Brain pericyte (primary cell): ENCODE results near the gene KRT73.

Experiments used
- DNase-seq: peaks from one replicate; pipeline ENCODE4 v3.0.0-alpha.2; 2012; ENCODE audit warnings: low read depth, low spot score

KRT73 gene

DNA sequence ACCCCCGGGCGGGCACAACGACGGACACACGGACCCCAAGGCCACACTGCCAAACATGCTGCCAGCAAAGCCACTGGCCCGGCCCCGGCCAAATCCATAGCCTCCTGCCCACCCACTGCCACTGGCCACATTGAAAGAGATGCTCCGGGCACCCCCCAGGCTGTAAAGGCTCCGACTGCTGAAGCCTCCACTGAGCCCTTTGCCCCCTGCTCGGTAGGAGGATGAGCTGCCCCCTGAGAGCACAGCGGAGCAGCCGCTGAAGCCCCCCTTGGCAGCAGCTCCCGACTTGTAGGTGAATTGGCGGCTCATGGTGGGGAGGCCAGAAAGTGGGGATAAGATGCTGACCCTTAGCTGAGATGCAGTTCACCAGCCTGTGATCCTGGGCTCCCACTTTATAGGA lies at the start of gene KRT73:
Gene KRT73 (minus strand): TSS at position 344 of the 400 bp plus-strand sequence. CDS start 35 bp downstream, at position 309.
- DNase-seq: no peak

DNA sequence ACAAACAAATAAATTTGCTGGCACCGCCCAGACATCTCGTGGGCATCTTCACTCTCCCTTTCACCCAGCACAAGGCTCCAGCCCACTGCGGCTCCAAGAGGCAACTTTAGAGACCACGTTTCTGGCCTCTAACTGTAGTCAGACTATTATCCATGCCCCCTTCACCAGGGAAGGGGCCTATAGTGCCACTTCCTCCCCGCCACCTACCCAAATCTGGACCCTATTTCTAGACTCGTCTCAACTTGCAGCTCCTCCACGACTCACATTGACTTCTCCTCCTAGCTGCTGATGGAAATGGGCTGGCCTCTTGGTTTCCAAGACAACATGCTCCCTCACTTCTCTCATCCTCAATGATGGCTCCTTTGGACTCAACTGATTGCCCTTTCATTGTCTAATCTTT lies 49.6 kb upstream of the KRT73 start:
- no peak for DNase-seq

- no peak for DNase-seq
These were observed 49.1 kb upstream of the KRT73 start for GRCh38 chr12:52667509-52667908.

DNA sequence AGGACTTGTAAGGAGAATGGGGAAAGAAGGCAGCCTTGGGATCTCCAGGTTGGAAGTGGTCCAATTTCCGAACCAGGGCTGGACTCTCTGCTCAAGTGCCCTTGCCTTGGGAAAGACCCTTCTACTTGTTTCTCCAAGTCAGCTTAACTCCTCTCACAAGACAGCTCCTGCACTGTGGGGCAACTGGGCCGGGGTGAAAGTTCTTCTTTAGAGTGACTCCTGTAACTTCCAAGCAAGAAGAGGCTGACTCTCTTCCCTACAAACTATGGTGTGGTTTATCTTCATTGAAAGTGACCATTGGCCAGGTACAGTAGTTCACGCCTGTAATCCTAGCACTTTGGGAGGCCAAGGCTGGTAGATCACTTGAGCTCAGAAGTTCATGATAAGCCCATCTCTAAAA lies 48.1 kb upstream of the KRT73 start:
- DNase-seq: no peak

DNA sequence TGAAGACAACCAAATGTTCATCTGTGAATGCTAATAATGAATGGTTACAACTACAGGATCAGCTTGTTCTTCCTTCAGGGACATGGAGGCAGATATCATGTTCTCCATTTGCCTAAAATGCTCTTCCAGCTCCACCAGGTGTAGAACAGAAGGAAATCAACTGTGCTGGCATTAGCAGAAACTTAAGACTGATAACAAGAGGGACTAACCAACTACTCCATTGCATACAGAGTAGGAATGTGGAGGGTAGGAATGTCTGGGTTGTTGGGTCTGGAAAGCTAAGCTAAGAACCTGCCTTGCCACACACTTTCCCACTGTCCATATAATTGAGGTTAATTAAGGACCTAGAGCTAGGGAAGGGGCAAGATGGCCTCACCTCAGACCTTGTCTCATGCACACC lies 45.1 kb upstream of the KRT73 start:
- DNase-seq: no peak

GRCh38 chr12:52662918-52663229 lies 44.5 kb upstream of the KRT73 start:
- DNase-seq: no peak

- no peak for DNase-seq
These were observed 43.9 kb upstream of the KRT73 start for GRCh38 chr12:52662093-52662917.

DNA sequence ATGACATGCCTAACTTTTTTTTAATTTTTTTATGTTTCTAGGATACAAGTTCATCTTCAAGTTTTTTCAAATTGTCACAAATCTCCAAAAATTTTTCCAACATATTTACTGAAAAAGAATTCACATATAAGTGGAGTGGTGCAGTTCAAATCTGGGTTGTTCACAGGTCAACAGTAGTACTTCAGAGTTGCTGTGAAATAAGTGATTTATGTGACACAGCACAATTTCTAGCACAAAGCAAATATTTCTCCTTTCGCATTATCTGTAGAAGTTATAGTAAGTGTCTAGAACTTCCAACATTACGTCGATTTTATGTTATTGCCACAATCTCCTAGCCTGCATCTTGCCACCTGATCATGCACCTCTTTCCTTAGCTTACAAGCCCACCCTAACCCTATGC lies 43.3 kb upstream of the KRT73 start:
- DNase-seq: no peak

GRCh38 chr12:52660934-52661499 lies 42.7 kb upstream of the KRT73 start:
- DNase-seq: no peak

- no peak for DNase-seq
These were observed 41.6 kb upstream of the KRT73 start for GRCh38 chr12:52659951-52660350.

DNA sequence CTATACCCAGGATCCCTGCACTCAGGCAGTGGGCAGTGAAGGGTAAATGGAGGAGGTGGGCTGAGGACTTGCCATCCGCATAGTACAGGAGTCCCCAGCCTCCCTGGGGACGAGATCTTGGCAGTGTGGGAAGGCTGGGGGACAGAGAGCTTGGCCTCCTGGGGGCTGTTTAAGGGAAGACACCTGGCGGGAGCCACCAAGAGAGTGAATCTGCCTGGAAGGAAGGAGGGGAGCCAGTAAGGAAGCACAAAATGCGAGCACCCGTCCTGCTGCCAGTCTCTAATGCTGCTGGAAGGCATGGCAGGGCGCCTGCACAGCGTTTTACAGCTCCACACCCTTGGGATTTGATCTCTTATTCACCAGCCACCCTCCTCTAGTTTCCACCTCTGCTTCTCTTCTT lies 41.0 kb upstream of the KRT73 start:
- no peak for DNase-seq

DNA sequence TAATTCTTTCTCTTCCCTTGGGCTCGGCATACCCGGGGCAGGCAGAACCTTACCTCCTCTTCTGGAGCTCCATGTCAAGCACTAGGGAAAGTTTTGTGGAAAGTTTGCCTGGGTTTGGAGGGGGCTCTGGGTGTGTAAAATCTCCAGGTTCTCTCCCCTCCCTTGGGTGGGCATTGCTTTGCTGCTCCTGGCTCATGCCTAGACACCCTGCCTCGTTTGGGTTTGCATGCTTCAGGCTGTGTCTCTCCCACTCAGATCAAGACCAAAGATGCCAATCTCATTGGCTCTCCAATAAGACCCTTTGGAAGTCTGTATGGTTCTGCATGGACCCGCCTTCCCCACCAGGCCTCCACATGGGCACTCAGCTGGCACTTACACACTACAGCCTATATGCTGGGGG lies 39.8 kb upstream of the KRT73 start:
- no peak for DNase-seq

GRCh38 chr12:52657250-52657902 lies 39.0 kb upstream of the KRT73 start:
- no peak for DNase-seq

DNA sequence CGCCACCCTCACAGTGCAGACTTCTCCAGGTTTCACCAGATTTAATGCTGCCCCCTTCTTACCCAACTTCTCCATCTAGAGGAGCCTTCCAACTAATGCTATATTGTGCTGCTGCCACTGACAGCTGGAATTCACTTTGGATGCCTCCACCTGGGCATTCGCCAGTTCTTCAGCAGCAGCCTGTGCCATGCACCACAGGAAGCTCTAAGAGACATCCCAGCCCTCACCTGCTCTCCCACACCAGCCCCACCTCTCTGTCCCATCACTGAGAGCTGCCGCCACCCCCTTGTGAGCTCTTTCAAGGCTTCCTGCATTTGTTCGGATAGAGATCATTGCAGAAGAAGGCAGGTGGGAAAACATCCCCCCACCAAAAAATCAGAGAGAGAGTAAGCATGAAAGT lies 38.3 kb upstream of the KRT73 start:
- no peak for DNase-seq

GRCh38 chr12:52655720-52656124 lies 37.4 kb upstream of the KRT73 start:
- no peak for DNase-seq

- DNase-seq: no peak
These were observed 36.9 kb upstream of the KRT73 start for GRCh38 chr12:52655251-52655650.

DNA sequence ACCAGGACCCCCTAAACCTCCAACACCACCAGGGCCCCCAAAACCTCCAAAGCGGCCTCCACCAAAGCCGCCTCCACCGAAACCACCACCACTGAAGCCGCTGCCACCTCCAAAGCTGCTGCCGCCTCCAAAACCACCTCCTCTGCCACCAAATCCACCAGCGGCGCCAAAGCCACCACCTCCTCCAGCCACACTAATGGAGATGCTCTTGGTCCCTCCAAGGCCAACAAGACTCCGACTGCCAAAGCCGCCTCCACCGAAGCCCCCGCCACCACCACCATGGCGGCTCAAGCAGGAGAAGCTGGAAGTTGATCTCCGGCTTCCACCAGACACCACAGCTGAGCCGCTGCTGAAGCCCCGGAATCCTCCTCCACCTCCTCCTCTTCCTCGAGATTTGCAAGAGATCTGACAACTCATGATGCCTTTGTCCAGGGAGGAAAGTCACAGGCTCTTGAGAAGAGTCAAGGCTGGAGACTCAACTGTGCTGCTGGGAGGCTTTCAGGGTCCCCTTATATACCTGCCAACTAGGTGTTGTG lies 33.4 kb upstream of the KRT73 start, which contains the start of gene KRT2:
Gene KRT2 (minus strand): TSS at position 486 of the 536 bp plus-strand sequence. CDS start 69 bp downstream, at position 417.
- no peak for DNase-seq

DNA sequence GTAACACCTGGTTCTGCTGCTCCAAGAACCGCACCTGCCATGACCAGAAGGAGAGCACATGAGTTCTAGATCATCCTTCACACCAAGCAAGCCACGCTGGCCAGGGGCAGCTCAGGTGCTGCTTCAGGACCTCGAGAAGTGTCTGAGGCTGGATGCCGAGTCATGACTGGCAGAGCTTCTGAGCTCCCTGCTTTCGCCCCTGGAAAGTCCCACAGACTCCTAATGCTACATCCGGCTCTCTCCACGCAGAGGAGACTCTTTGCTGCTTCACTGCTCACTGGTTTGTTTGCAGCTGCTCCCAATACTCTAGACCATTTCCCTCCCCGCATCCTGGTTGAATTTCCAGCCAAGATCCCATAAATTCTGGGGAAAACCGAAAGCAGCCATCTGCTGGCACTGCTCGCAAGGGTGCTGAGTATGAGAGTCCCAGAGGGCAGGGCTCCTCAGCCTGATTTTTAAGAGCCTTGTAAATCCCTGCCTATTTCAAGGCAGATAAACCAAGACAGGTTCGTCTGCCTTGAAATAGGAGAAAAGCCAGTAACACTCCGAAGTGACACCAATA lies 32.2 kb upstream of the KRT73 start:
- DNase-seq: no peak

DNA sequence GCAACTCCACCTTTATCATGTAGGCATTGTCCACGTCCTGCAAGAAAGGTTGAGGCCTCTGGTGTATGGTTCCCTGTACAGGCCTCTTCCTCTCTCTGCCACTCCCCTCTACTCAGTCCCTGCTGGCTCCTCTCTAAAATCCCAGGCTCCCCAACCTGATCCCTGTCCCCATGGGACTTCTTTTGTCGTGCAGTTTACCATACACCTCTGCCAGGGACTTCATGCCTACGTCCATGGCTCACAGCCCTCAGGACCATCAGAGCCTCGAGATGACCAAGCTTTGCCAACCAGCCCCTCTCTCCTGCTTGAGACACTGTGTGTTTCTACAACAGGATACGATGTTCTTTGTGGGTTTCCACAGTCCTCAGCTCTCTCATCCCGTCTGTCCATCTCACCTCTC lies 30.7 kb upstream of the KRT73 start:
- no peak for DNase-seq

GRCh38 chr12:52648012-52648550 lies 29.7 kb upstream of the KRT73 start:
- DNase-seq: no peak

- DNase-seq: no peak
These were observed 29.2 kb upstream of the KRT73 start for GRCh38 chr12:52647601-52648000.

GRCh38 chr12:52646613-52647012 lies 28.3 kb upstream of the KRT73 start:
- no peak for DNase-seq
